HG02759 (cell line): ENCODE measurements around the gene ETV6.

Experiments used
- ATAC-seq: cut with Tn5 transposase; IDR thresholded peaks from one replicate; pipeline ENCODE4 v1.9.1; 2021; ENCODE audit warnings: mild to moderate bottlenecking, moderate library complexity; ENCODE audit not compliant: unreplicated experiment

The ETV6 gene

DNA sequence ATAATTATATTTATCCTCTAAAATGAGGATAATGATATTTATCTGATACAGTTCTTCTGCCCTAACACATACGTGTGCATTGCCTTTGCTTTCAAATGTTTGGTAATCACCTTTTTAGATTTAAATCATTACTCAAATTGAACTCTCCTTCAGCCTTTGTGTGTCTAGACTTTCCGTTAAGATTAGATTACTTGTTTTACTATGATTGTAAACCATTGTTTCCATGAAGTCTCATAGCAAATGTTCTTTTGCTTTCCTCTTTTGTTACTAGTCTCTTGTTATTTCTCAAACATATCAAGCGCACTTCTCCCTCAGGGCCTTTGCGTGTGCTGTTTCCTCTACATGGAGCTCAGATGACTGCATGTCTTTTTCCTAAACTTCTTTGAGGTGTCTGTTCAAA, 63.7 kb downstream of the ETV6 start:
- ATAC-seq = no peak

GRCh38 chr12:11714626-11715025, 65.2 kb downstream of the ETV6 start:
- no peak for ATAC-seq

GRCh38 chr12:11715621-11716020, 66.1 kb downstream of the ETV6 start:
- no peak for ATAC-seq

- no peak for ATAC-seq
Observed at GRCh38 chr12:11716794-11717518, 67.5 kb downstream of the ETV6 start.

GRCh38 chr12:11717519-11717961, 68.1 kb downstream of the ETV6 start:
- ATAC-seq = no peak

DNA sequence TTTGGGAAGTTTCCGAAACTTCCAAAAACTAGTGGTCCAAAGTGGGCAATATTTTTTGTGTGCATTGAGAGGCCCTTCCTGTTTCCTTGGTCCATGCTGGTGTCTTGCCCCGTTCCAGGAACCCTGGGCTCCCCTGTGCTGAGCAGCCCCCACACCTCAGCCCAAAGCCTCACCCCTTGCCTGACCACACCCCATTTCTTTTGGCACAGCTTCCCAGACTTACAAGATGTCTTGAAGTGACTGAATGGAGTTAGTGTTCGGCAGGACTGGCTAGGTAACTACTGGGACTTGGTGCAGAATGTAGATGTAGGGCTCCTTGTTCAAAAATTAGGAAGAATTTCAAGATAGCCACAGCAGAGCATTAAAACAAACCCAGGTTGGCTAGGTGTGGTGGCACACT, 68.6 kb downstream of the ETV6 start:
- no peak for ATAC-seq

DNA sequence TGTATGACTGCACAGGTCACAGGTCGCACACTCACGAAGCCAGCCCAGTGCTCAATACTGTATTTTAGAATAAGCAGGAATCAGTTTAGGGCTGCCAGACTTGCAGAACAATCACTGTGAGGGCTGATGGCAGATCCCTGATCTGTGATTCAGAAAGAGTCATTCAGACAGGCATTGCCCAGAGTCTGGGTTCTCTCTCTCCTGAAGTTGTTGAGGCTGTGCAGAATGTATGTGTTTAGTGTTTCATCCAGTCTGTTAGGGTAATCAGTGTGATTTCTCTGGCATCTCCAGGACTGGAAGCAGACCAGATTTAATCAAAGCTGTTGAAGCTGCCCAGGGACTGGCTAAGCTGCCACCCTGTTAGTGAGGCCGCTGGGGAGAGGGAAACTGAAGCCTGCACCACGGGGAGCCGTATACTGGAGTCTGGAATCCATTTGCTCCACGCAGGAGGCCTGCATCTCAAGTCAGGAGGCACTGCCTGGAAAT, 69.3 kb downstream of the ETV6 start:
- no peak for ATAC-seq

GRCh38 chr12:11719678-11720099, 70.2 kb downstream of the ETV6 start:
- no peak for ATAC-seq

GRCh38 chr12:11722071-11722470, 72.6 kb downstream of the ETV6 start:
- no peak for ATAC-seq

DNA sequence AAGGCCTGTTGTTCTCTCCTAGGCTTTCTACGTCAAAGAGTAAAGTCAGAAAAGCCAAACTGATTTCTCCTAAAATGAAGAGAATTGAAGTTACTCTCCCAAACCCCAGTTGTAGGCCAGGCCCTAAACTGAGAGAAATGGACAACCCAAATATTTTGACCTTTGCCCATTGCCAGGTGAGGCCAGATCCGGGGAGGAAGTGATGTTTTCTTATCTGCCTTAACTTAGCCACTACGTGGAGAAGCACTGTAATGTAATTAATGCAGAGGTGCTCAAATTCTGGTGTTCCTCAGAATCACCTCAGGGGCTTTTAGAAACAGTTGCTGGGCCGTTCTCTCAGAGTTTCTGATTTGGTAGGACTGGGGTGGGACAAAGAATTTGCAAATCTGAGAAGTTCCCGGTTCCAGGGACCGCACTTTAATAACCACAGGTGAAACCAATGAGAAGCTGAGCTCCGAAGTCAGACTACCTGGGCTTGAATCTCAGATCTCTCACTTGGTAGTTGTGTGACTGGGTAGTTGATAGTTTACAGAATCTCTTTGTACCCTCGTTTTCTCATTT, 73.2 kb downstream of the ETV6 start:
- ATAC-seq = no peak

- no peak for ATAC-seq
Observed at GRCh38 chr12:11723993-11724392, 74.5 kb downstream of the ETV6 start.

DNA sequence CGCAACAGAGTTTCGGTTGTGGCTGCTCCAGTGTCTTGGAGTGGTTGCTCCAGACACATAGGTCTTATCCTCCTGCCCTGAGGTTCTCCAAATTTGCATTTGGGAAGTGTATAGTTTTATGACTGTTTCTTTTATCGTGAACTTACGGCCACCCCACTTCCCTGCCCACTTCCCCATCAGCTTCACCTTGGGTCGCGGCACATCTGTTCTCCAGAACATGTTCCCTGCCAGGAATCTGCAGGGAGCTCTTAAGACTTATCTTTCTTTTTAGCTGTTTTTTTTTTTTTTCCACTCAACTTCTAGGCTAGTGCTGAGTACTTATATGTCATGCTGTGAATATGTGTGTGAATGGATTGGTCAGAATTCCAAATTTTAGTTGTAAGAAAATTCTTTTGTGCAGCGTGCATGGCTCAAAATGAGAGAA, 75.4 kb downstream of the ETV6 start:
- ATAC-seq = no peak

DNA sequence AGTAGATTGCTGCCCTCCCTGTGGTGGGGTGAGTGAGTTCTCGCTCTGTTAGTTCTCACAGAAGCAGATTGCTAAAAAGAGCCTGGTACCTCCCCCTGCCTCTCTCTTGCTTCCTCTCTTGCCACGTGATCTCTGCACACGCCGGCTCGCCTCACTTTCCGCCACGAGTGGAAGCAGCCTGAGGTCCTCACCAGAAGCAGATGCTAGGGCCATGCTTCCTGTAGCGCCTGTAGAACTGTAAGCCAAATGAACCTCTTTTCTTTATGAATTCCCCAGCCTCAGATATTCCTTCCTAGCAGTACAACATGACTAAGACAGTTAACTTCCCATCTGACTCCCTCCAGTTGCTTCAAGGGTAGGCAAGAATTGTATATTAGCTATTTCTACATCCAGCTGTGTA, 76.2 kb downstream of the ETV6 start:
- no peak for ATAC-seq

DNA sequence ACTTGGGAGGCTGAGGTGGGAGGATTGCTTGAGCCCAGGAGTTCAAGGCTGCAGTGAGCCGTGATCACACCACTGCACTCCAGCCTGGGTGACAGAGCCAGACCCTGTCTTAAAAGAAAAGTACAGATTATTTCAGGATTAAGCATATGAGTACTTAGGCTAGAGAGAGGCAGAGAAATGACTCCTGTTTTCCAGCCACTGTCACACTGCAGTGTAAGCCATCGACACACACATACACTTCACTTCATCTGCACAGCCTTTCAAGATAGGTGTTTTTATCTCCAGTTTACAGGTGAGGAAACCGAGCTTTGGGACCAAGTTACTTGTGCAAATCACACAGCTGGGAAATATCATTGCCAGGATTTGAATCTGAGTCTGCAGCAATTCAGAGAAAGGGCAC, 77.2 kb downstream of the ETV6 start:
- ATAC-seq = no peak

GRCh38 chr12:11727133-11727664, 77.7 kb downstream of the ETV6 start:
- no peak for ATAC-seq

- no peak for ATAC-seq
Observed at GRCh38 chr12:11728154-11728755, 78.8 kb downstream of the ETV6 start.

GRCh38 chr12:11729008-11729407, 79.5 kb downstream of the ETV6 start:
- ATAC-seq = peak; percentile 25

DNA sequence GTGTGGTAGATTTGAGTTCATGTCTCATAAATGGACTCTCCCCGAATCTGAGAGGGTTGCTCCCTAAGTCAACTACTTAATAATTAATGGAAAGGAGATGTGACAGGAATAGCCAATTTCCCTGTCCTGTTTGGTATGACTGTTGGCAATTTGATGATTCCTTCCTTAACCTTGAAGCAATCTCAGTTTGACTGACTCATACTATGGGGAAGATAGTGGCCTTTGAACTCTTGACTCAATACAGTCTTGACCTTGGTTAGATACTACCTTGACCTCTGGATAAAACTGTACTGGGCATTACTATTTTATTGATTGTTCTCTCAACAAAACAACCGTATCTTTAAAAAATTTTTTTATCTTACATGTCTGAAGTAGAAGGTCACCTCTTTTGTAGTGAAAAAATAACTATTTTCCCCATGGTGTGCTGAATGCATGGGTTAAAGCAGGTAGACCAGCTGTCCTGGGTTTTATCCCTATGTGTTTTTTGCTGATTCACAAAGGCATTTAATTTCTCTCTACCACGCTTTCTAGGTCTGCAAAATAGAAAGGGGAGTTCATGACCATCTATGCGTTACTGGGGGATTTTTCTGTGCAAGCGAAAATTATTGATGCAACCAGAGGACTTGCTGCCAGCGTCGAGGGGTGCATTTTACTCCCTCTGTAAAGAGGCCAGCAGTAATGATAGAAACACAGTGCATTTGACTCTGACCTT, 80.1 kb downstream of the ETV6 start:
- ATAC-seq = peak; percentile 28

- ATAC-seq = peak; percentile 51
Observed at GRCh38 chr12:11730299-11731041, 81.0 kb downstream of the ETV6 start.

DNA sequence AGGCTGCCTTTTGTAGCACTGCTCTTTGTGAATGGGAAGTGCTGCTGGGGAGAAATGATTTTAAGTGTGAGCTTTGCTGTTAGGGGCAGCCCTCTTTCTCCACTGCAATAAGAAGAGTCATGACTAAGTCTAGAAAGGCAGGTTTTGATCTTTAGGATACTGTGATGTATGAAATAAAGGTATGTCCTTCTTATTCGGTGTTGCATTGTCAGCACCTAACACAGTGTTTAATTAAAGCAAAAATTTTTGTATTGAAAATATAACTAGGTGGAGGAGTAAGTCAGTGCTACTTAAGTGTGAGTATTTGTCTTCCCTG, 81.5 kb downstream of the ETV6 start:
- ATAC-seq = no peak

GRCh38 chr12:11731455-11731854, 82.0 kb downstream of the ETV6 start:
- no peak for ATAC-seq
